IMR-90 (cell line): ENCODE measurements around the gene RUNX2. TPM values are rescaled to one million over a fixed set of nuclear protein-coding genes. Genes with fewer than 3 reads are reported as not detected.

Source experiments
- ATAC-seq: fragments of 200-7000 bp; cut with Tn5 transposase; 2 replicates; pipeline ENCODE4 v1.9.1; 2020; ENCODE audit warnings: low read depth, mild to moderate bottlenecking, moderate library complexity
- BruUV-seq: library from RNA; stranded (reverse); fragments of 400-500 nt; replicated peaks from 2 replicates; lab custom pipeline; 2021; lab: Mats Ljungman, UMichigan
- CTCF ChIA-PET: fragments of 300-600 bp; formaldehyde crosslinking; extraction: SDS; loops from one replicate; lab custom pipeline; 2021; ENCODE audit warnings: antibody characterized with exemption; lab: Yijun Ruan, JAX
- POLR2A ChIA-PET: fragments of 300-600 bp; sonication (Branson Sonifier 250); formaldehyde crosslinking; loops from one replicate; lab custom pipeline; 2022; ENCODE audit warnings: antibody characterized with exemption; ENCODE audit not compliant: unreplicated experiment; lab: Charles Lee
- DNase-seq: peaks from one replicate; pipeline ENCODE4 v3.0.0; 2013
- H2AFZ ChIP-seq: replicated peaks from 2 replicates; pipeline ENCODE3; 2013; ENCODE audit warnings: low read length, mild to moderate bottlenecking; ENCODE audit not compliant: poor library complexity
- H2AK5ac ChIP-seq: 2 replicates; pipeline ENCODE4 v1.6.1; 2013; ENCODE audit warnings: low read depth, low read length, inconsistent platforms
- H2AK9ac ChIP-seq: replicated peaks from 2 replicates; pipeline ENCODE3; 2013; ENCODE audit warnings: mild to moderate bottlenecking, low read depth, low read length, moderate library complexity; ENCODE audit not compliant: poor library complexity
- H2BK120ac ChIP-seq: 2 replicates; pipeline ENCODE4 v1.6.1; 2013; ENCODE audit warnings: low read depth, low read length, inconsistent platforms
- H2BK15ac ChIP-seq: 3 replicates; pipeline ENCODE4 v1.6.1; 2013; ENCODE audit warnings: low read depth, low read length, inconsistent platforms
- H2BK20ac ChIP-seq: 2 replicates; pipeline ENCODE4 v1.6.1; 2013; ENCODE audit warnings: low read depth, mild to moderate bottlenecking, inconsistent platforms, low read length, moderate library complexity
- H2BK5ac ChIP-seq: 2 replicates; pipeline ENCODE4 v1.6.1; 2013; ENCODE audit warnings: mild to moderate bottlenecking, low read depth, low read length, inconsistent platforms; ENCODE audit not compliant: poor library complexity, severe bottlenecking
- H3K14ac ChIP-seq: replicated peaks from 2 replicates; pipeline ENCODE4 v1.6.1; 2013; ENCODE audit warnings: low read depth, low read length, inconsistent platforms
- H3K18ac ChIP-seq: 2 replicates; pipeline ENCODE4 v1.6.1; 2013; ENCODE audit warnings: low read depth, low read length, control low read depth
- H3K23ac ChIP-seq: 2 replicates; pipeline ENCODE4 v1.6.1; 2013; ENCODE audit warnings: low read depth, low read length, inconsistent platforms
- H3K27ac ChIP-seq: 2 replicates; pipeline ENCODE4 v1.5.1; 2013; ENCODE audit warnings: mild to moderate bottlenecking, control low read depth, low read length; ENCODE audit not compliant: insufficient read depth
- H3K27me3 ChIP-seq: 2 replicates; pipeline ENCODE4 v1.6.1; 2013; ENCODE audit warnings: low read length; ENCODE audit not compliant: control insufficient read depth, insufficient read depth
- H3K36me3 ChIP-seq: 2 replicates; pipeline ENCODE4 v1.6.1; 2013; ENCODE audit warnings: low read length, mixed read lengths; ENCODE audit not compliant: control insufficient read depth, insufficient read depth
- H3K4ac ChIP-seq: 2 replicates; pipeline ENCODE4 v1.6.1; 2013; ENCODE audit warnings: low read depth, low read length, inconsistent platforms
- H3K4me1 ChIP-seq: 2 replicates; pipeline ENCODE4 v1.6.1; 2013; ENCODE audit warnings: low read length, mixed read lengths; ENCODE audit not compliant: control insufficient read depth, insufficient read depth
- H3K4me2 ChIP-seq: 2 replicates; pipeline ENCODE4 v1.6.1; 2013; ENCODE audit warnings: low read depth, mild to moderate bottlenecking, control low read depth, low read length, moderate library complexity
- H3K4me3 ChIP-seq: 2 replicates; pipeline ENCODE4 v1.5.1; 2013; ENCODE audit warnings: low read depth, mild to moderate bottlenecking, control low read depth, low read length, moderate library complexity; ENCODE audit not compliant: insufficient read depth
- H3K56ac ChIP-seq: 2 replicates; pipeline ENCODE4 v1.6.1; 2013; ENCODE audit warnings: low read length, inconsistent platforms; ENCODE audit not compliant: insufficient read depth; ENCODE audit errors: extremely low read depth
- H3K79me1 ChIP-seq, 2 experiments: 2 replicates each; pipeline ENCODE4 v1.6.1; 2013; ENCODE audit warnings: low read length in 2 of 2, inconsistent platforms in 1 of 2, low read depth in 1 of 2
- H3K9ac ChIP-seq: 2 replicates; pipeline ENCODE4 v1.6.1; 2013; ENCODE audit warnings: low read depth, low read length, control low read depth
- H3K9me1 ChIP-seq: 2 replicates; pipeline ENCODE4 v1.6.1; 2013; ENCODE audit warnings: low read length, inconsistent platforms; ENCODE audit not compliant: insufficient read depth
- H3K9me3 ChIP-seq: 2 replicates; pipeline ENCODE4 v1.6.1; 2013; ENCODE audit warnings: low read length; ENCODE audit not compliant: control insufficient read depth, insufficient read depth
- H4K20me1 ChIP-seq: 2 replicates; pipeline ENCODE4 v1.6.1; 2013; ENCODE audit warnings: low read length, inconsistent platforms; ENCODE audit not compliant: insufficient read depth
- H4K5ac ChIP-seq: 2 replicates; pipeline ENCODE4 v1.6.1; 2013; ENCODE audit warnings: mild to moderate bottlenecking, low read depth, low read length, control low read depth
- H4K8ac ChIP-seq, 2 experiments: 2 replicates each; pipeline ENCODE4 v1.6.1; 2013; ENCODE audit warnings: low read depth in 2 of 2, low read length in 2 of 2, control low read depth in 1 of 2, inconsistent platforms in 1 of 2
- H4K91ac ChIP-seq: 2 replicates; pipeline ENCODE4 v1.6.1; 2013; ENCODE audit warnings: low read depth, low read length, inconsistent platforms; ENCODE audit not compliant: insufficient read depth
- CEBPB ChIP-seq: IDR thresholded peaks from 2 replicates; pipeline ENCODE4 v1.6.1; 2012; ENCODE audit warnings: low read depth, low read length, improper control_type of control experiment
- FOS ChIP-seq: fragments of 150-350 bp; IDR thresholded peaks from 2 replicates; pipeline ENCODE4 v1.6.1; 2016; ENCODE audit warnings: low read depth, low read length
- MAZ ChIP-seq: IDR thresholded peaks from 2 replicates; pipeline ENCODE4 v1.6.1; 2012; ENCODE audit warnings: low read depth, mild to moderate bottlenecking, low read length, improper control_type of control experiment, moderate library complexity, borderline replicate concordance
- RFX5 ChIP-seq: IDR thresholded peaks from 2 replicates; pipeline ENCODE4 v1.8.0; 2012; ENCODE audit warnings: low read depth, mild to moderate bottlenecking, low read length, moderate library complexity
- SMC3 ChIP-seq: fragments of 150-350 bp; IDR thresholded peaks from 2 replicates; pipeline ENCODE4 v1.6.1; 2016; ENCODE audit warnings: low read depth, mild to moderate bottlenecking, antibody characterized with exemption, low read length, moderate library complexity
- WGBS, 2 experiments: methylation state at CpG; one replicate each; pipeline versions ENCODE4 v1.1.5 to v1.1.7; 2013; ENCODE audit warnings: missing lambda C conversion rate in 2 of 2; ENCODE audit not compliant: insufficient read length in 1 of 2; ENCODE audit errors: extremely low coverage in 2 of 2; 5-methylcytosine and 5-hydroxymethylcytosine counted together
- dilution Hi-C: fragments of 300-500 bp; cut with HindIII; formaldehyde crosslinking; loops from one replicate; pipeline ENCODE4 v1.14.3; 2018; ENCODE audit warnings: low sequenced_read_pairs; ENCODE audit not compliant: unreplicated experiment
- in situ Hi-C: fragments of 300-500 bp; cut with MboI; formaldehyde crosslinking; loops from 3 replicates; pipeline ENCODE4 v1.14.3; 2019; ENCODE audit warnings: low sequenced_read_pairs, inconsistent platforms, mixed read lengths
- intact Hi-C: fragments of 100-400 bp; cut with micrococcal nuclease; formaldehyde crosslinking; loops from 2 replicates; pipeline ENCODE4 v1.10.0; 2022
- polyA plus RNA-seq, 3 experiments: library from polyadenylated mRNA; depleted of rRNA; stranded (reverse); fragments of >200 nt; gene quantifications; 2 replicates each; pipeline ENCODE4 v1.2.3, GENCODE V29; 2012; ENCODE audit warnings: low replicate concordance in 1 of 3
- total RNA-seq: library from RNA; depleted of rRNA; stranded (reverse); fragments of >200 nt; gene quantifications from 2 replicates; pipeline ENCODE4 v1.2.3, GENCODE V29; 2012

Gene RUNX2
- total and polyA plus RNA-seq, 2 of the 4 experiments (the other 2 are of a cell fraction) = 2.3 to 4.7 TPM

DNA sequence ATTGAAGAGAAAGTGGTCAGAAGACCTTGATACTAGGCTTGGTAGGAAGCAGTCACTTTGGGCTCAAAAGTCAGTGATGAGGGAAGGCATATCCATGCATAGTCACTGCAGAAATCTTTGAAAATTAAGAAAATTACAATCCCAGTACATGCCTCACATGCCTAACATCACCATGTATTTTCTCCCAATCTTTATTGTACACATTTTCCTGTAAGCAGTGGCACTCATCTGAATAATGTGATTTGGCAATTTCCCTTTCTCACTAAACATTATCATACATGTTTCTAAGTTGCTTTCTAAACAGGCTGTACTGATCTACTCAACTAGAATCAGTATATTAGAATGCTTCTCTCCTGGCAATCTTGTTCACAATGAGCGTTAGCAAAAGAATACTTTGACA, 330.3 kb downstream of the RUNX2 start:
- POLR2A ChIA-PET = no interaction called here
- peak overlapping the region; percentile 99; the same call in 1 of the 2 replicates for H2BK120ac ChIP-seq
- H3K79me1 ChIP-seq = peaks cover 0 to 14% of the 10 kb centered on the region in 2 experiments; a peak in 1 of 4 replicates
- peaks cover 20% of the 10 kb centered on the region for H3K4me1 ChIP-seq
- in situ Hi-C loops (no loop called here), dilution Hi-C loops (no loop called here), intact Hi-C loops (loop anchor here (5.0 kb wide), 1 partner anchor 39 kb away; no protein-coding TSS in a partner anchor)
- H4K91ac ChIP-seq = peak overlapping the region; percentile 29
- H3K4me2 ChIP-seq = no peak overlapping the region
- H3K27ac ChIP-seq = no peak overlapping the region
- no peak for TF ChIP-seq FOS
- no peak for TF ChIP-seq RFX5
- no peak for TF ChIP-seq SMC3
- no peak for TF ChIP-seq MAZ
- TF ChIP-seq CEBPB = no peak
- 0 out of 2 replicates have a peak, but pooled peaks have one; percentile 5 for ATAC-seq
- no peak overlapping the region for H2AK9ac ChIP-seq
- H2BK20ac ChIP-seq = peak overlapping the region; percentile 99
- peak overlapping the region; percentile 40; the same call in 1 of the 2 replicates for H4K5ac ChIP-seq
- no peak overlapping the region for H3K9ac ChIP-seq
- no CpG with 5 or more reads among the region's 1 CpG for WGBS, 2 experiments
- peak overlapping the region; percentile 69; the same call in 1 of the 2 replicates for H3K18ac ChIP-seq
- H3K4me3 ChIP-seq = no peak overlapping the region
- peaks cover 3% of the 10 kb centered on the region; the same call in 1 of the 2 replicates for H3K9me3 ChIP-seq
- no peak overlapping the region for H3K23ac ChIP-seq
- peak overlapping the region; percentile 38 to 53 for H4K8ac ChIP-seq
- H2AFZ ChIP-seq = no peak overlapping the region
- H3K9me1 ChIP-seq = peaks cover 8% of the 10 kb centered on the region
- 0 out of 2 replicates have a peak overlapping the region, but pooled peaks have one; percentile 7 for H3K56ac ChIP-seq
- DNase-seq = peak; percentile 54
- H2BK15ac ChIP-seq = peak overlapping the region; percentile 88; the same call in 1 of the 3 replicates
- no peaks in the 10 kb centered on the region for H3K36me3 ChIP-seq
- BruUV-seq = no TSS peak
- peak overlapping the region; percentile 81; the same call in 1 of the 2 replicates for H2AK5ac ChIP-seq
- H3K4ac ChIP-seq = peak overlapping the region; percentile 69; the same call in 1 of the 2 replicates
- H3K27me3 ChIP-seq = no peaks in the 10 kb centered on the region
- CTCF ChIA-PET = interaction anchor here (0.6 kb wide), 1 partner anchor 10 kb away, joined by 3 read pairs; no protein-coding TSS in a partner anchor
- peak overlapping the region; percentile 69 for H3K14ac ChIP-seq
- H4K20me1 ChIP-seq = no peaks in the 10 kb centered on the region
- H2BK5ac ChIP-seq = peak overlapping the region; percentile 12
